Endothelial cell of umbilical vein (primary cell): Measurements from ENCODE around the gene NFKBIA. TPM values are rescaled to one million over a fixed set of nuclear protein-coding genes. Genes with fewer than 3 reads are reported as not detected.

Source experiments
- BruUV-seq: library from RNA; stranded (reverse); fragments of 400-500 nt; replicated peaks from 2 replicates; lab custom pipeline; 2021; lab: Mats Ljungman, UMichigan
- CTCF ChIA-PET: fragments of 300-600, 350-600 bp; sonication (Branson Sonifier 250); formaldehyde crosslinking; loops from one replicate; lab custom pipeline; 2021; ENCODE audit warnings: antibody characterized with exemption, inconsistent platforms; lab: Charles Lee
- POLR2A ChIA-PET: fragments of 300-600, 350-600 bp; sonication (Branson Sonifier 250); formaldehyde crosslinking; loops from one replicate; lab custom pipeline; 2021; ENCODE audit warnings: antibody characterized with exemption, inconsistent platforms; lab: Charles Lee
- DNase-seq: peaks from one replicate; pipeline ENCODE4 v3.0.0-alpha.2; 2011; ENCODE audit warnings: low read depth, low spot score
- FAIRE-seq: peaks from 2 replicates; lab custom pipeline; 2011; peaks lifted over from hg19 to GRCh38; lab: Jason Lieb, UNC
- H2AFZ ChIP-seq: 2 replicates; pipeline ENCODE4 v1.6.0; 2012; ENCODE audit warnings: low read depth, low read length, control low read depth, inconsistent platforms
- H3K27ac ChIP-seq: 2 replicates; pipeline ENCODE4 v1.5.1; 2011; ENCODE audit warnings: low read depth, mild to moderate bottlenecking, control low read depth, low read length, moderate library complexity; ENCODE audit not compliant: insufficient read depth
- H3K27me3 ChIP-seq, 2 experiments: 2 replicates each; pipeline versions ENCODE4 v1.6.0 to v1.6.1; 2011; ENCODE audit warnings: low read length in 2 of 2, mixed read lengths in 1 of 2; ENCODE audit not compliant: control insufficient read depth in 2 of 2, insufficient read depth in 2 of 2
- H3K36me3 ChIP-seq, 2 experiments: 2 replicates in 1 of 2; 3 replicates in 1 of 2; pipeline ENCODE4 v1.5.1; 2011; ENCODE audit warnings: low read length in 2 of 2, mild to moderate bottlenecking in 1 of 2, moderate library complexity in 1 of 2; ENCODE audit not compliant: control insufficient read depth in 2 of 2, insufficient read depth in 2 of 2; ENCODE audit errors: extremely low read depth in 1 of 2
- H3K4me1 ChIP-seq: 3 replicates; pipeline ENCODE4 v1.5.1; 2011; ENCODE audit warnings: mild to moderate bottlenecking, low read length; ENCODE audit not compliant: control insufficient read depth, insufficient read depth; ENCODE audit errors: extremely low read depth
- H3K4me2 ChIP-seq: 2 replicates; pipeline ENCODE4 v1.6.1; 2011; ENCODE audit warnings: low read length, control low read depth, mixed read lengths; ENCODE audit not compliant: insufficient read depth
- H3K4me3 ChIP-seq, 3 experiments: fragments of 200-600 bp in 1 of 3; sonication (generic), shearing (Covaris generic) in 1 of 3; replicated peaks in 1 of 3; 2 replicates each; pipeline ENCODE4 v1.5.1; 2011 to 2016; ENCODE audit warnings: control low read depth in 3 of 3, low read length in 3 of 3, mild to moderate bottlenecking in 2 of 3, inconsistent platforms in 1 of 3, low read depth in 1 of 3, moderate library complexity in 1 of 3; ENCODE audit not compliant: insufficient read depth in 1 of 3
- H3K79me2 ChIP-seq: 2 replicates; pipeline ENCODE4 v1.6.0; 2012; ENCODE audit warnings: low read length, inconsistent platforms; ENCODE audit not compliant: control insufficient read depth, insufficient read depth
- H3K9ac ChIP-seq: replicated peaks from 2 replicates; pipeline ENCODE3; 2011; ENCODE audit warnings: low read length, control low read depth; ENCODE audit not compliant: insufficient read depth; ENCODE audit errors: extremely low read depth
- H3K9me1 ChIP-seq: replicated peaks from 3 replicates; pipeline ENCODE4 v1.6.0; 2011; ENCODE audit warnings: mild to moderate bottlenecking, low read length; ENCODE audit not compliant: control insufficient read depth, insufficient read depth; ENCODE audit errors: extremely low read depth
- H3K9me3 ChIP-seq: replicated peaks from 2 replicates; pipeline ENCODE4 v1.5.1; 2012; ENCODE audit warnings: low read length, inconsistent platforms; ENCODE audit not compliant: control insufficient read depth, insufficient read depth
- H4K20me1 ChIP-seq: replicated peaks from 2 replicates; pipeline ENCODE3; 2011; ENCODE audit warnings: mild to moderate bottlenecking, low read length; ENCODE audit not compliant: control insufficient read depth, insufficient read depth; ENCODE audit errors: extremely low read depth
- GATA2 ChIP-seq: IDR thresholded peaks from 2 replicates; pipeline ENCODE4 v1.7.0; 2011; ENCODE audit warnings: low read depth, mild to moderate bottlenecking, moderate library complexity, mixed read lengths, low read length; ENCODE audit not compliant: insufficient read length, insufficient read depth
- MYC ChIP-seq: IDR thresholded peaks from one replicate; pipeline ENCODE4 v1.6.1; 2011; ENCODE audit warnings: mild to moderate bottlenecking, low read depth, low read length
- POLR2A ChIP-seq: IDR thresholded peaks from 2 replicates; pipeline ENCODE4 v1.6.1; 2012; ENCODE audit warnings: low read depth, mild to moderate bottlenecking, control low read depth, low read length
- POLR2AphosphoS5 ChIP-seq: IDR thresholded peaks from 2 replicates; pipeline ENCODE4 v1.6.1; 2012; ENCODE audit warnings: low read depth, mild to moderate bottlenecking, control low read depth, low read length, moderate library complexity; ENCODE audit not compliant: insufficient read depth
- dilution Hi-C: fragments of 300-500 bp; cut with MboI; formaldehyde crosslinking; loops from one replicate; pipeline ENCODE4 v1.15.0; 2019; ENCODE audit warnings: low sequenced_read_pairs; ENCODE audit not compliant: extremely low pct_ligation_motif_present
- intact Hi-C: fragments of 100-400 bp; cut with micrococcal nuclease; formaldehyde crosslinking; loops from one replicate; pipeline ENCODE4 v1.10.0; 2022
- polyA plus RNA-seq, 4 experiments: library from polyadenylated mRNA; depleted of rRNA in 3 of 4; stranded (reverse) in 3 of 4; unstranded in 1 of 4; fragments of >200 nt; gene quantifications; 2 replicates each; pipeline versions ENCODE4 v1.2.1 to v1.2.3, GENCODE V29; 2011 to 2012; ENCODE audit warnings: missing spikeins in 1 of 4
- total RNA-seq: library from RNA; stranded (reverse); gene quantifications from 2 replicates; pipeline ENCODE4 v1.2.3, GENCODE V29; 2021
- TF ChIP-seq, protein P1 (sequence below), 2 donors: IDR thresholded peaks; 1 replicate in 1 of 2; 2 replicates in 1 of 2; pipeline ENCODE4 v1.5.1; 2011; ENCODE audit warnings: low read length in 2 of 2, mild to moderate bottlenecking in 2 of 2, moderate library complexity in 2 of 2, control low read depth in 1 of 2, inconsistent platforms in 1 of 2, low read depth in 1 of 2; ENCODE audit not compliant: insufficient read depth in 1 of 2; ENCODE audit errors: extremely low read depth in 1 of 2
- TF ChIP-seq, protein P2 (sequence below): IDR thresholded peaks from 2 replicates; pipeline ENCODE4 v1.6.1; 2011; ENCODE audit not compliant: insufficient read depth, insufficient read length

NFKBIA gene
- total and polyA plus RNA-seq, 2 donors (not counting 3 experiments of a cell fraction or from before 2014, with no cell fraction given), result 55.7 to 82.8 TPM

DNA sequence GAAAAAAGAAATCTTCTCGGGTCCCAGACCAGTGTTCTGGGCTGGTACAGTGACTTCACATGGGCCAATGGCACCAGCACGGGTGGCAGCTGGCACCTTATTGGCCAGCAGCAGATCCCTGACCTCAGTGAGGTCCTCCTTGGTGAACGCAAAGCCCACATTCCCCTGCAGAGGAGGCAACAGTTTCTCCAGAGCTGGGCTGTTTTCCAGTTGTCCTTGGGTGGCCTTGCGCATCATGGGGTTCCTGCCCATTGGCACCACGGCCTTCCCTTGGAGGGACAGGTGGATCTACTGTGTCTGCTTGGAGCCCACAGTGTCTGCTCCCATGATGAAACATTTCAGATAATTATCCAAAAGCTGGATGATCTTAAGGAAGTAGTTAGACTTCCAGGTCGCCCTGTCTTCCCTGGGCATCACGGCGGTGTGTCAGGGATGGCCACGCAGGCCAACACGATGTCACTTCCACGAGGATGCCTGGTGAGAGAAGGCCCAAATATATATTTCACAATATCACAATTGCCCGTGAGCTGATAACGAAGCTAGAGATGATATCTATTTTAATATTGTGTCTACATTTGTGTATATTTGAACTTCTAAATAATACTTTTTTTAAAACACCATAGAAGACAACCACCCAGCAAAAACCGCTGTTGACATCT, 15.8 kb downstream of the NFKBIA start:
- no peaks in the 10 kb centered on the region for H3K36me3 ChIP-seq
- POLR2A ChIA-PET, result no interaction called here
- peaks cover 21% of the 10 kb centered on the region for H3K4me1 ChIP-seq
- FAIRE-seq (no peak), DNase-seq (no peak)
- no peaks in the 10 kb centered on the region for H3K79me2 ChIP-seq
- no peaks in the 10 kb centered on the region for H3K27me3 ChIP-seq
- dilution Hi-C loops, result no loop called here
- no TSS peak for BruUV-seq
- CTCF ChIA-PET, result interaction anchor here (0.7 kb wide), 1 partner anchor 8 kb away, joined by 3 read pairs; no protein-coding TSS in a partner anchor
- no peak overlapping the region for H3K4me3 ChIP-seq
- H3K9me3 ChIP-seq, result no peaks in the 10 kb centered on the region
- H3K27ac ChIP-seq, result no peak overlapping the region
- no peak overlapping the region for H2AFZ ChIP-seq
- H3K9ac ChIP-seq, result no peak overlapping the region
- no peak overlapping the region for H3K4me2 ChIP-seq
- H4K20me1 ChIP-seq, result no peaks in the 10 kb centered on the region
- intact Hi-C loops, result no loop called here
- TF ChIP-seq, protein P1, sequence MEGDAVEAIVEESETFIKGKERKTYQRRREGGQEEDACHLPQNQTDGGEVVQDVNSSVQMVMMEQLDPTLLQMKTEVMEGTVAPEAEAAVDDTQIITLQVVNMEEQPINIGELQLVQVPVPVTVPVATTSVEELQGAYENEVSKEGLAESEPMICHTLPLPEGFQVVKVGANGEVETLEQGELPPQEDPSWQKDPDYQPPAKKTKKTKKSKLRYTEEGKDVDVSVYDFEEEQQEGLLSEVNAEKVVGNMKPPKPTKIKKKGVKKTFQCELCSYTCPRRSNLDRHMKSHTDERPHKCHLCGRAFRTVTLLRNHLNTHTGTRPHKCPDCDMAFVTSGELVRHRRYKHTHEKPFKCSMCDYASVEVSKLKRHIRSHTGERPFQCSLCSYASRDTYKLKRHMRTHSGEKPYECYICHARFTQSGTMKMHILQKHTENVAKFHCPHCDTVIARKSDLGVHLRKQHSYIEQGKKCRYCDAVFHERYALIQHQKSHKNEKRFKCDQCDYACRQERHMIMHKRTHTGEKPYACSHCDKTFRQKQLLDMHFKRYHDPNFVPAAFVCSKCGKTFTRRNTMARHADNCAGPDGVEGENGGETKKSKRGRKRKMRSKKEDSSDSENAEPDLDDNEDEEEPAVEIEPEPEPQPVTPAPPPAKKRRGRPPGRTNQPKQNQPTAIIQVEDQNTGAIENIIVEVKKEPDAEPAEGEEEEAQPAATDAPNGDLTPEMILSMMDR (IDR thresholded peaks at IDR 0.05; ENCODE audit: extremely low read depth in 1 of 2, insufficient read depth in 1 of 2, low read depth in 1 of 2, low read length in 2 of 2), result no peak
- TF ChIP-seq, protein P2, sequence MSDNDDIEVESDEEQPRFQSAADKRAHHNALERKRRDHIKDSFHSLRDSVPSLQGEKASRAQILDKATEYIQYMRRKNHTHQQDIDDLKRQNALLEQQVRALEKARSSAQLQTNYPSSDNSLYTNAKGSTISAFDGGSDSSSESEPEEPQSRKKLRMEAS, result no peak
- TF ChIP-seq POLR2AphosphoS5 (no peak), GATA2 (no peak), POLR2A (no peak), MYC (no peak)
- no peaks in the 10 kb centered on the region for H3K9me1 ChIP-seq
